Breast epithelium (tissue), 4 donors: Measurements from ENCODE around the gene GNG8. TPM values are rescaled to one million over a fixed set of nuclear protein-coding genes. Genes with fewer than 3 reads are reported as not detected.

Experiments
- DNase-seq, 2 donors: peaks; one replicate each; pipeline ENCODE4 v3.0.0-alpha.2; 2019; ENCODE audit warnings: low spot score in 2 of 2
- H3K27ac ChIP-seq, 2 donors: fragments of 200-600 bp; sonication (generic) in 1 of 2; one replicate each; pipeline ENCODE4 v1.5.1; 2016 to 2019; ENCODE audit warnings: mild to moderate bottlenecking in 1 of 2
- H3K27me3 ChIP-seq, 2 donors: fragments of 200-600 bp; sonication (generic) in 1 of 2; one replicate each; pipeline versions ENCODE4 v1.5.1 to v1.6.0; 2017 to 2019; ENCODE audit warnings: control low read depth in 1 of 2, mild to moderate bottlenecking in 1 of 2
- H3K36me3 ChIP-seq: fragments of 200-600 bp; one replicate; pipeline ENCODE4 v1.5.1; 2019
- H3K4me1 ChIP-seq, 2 donors: fragments of 200-600 bp; sonication (generic); one replicate each; pipeline ENCODE4 v1.5.1; 2016 to 2019; ENCODE audit warnings: control low read depth in 1 of 2
- H3K4me3 ChIP-seq, 3 donors: fragments of 200-600 bp; sonication (generic); 1 replicate in 2 of 3; 2 replicates in 1 of 3; pipeline ENCODE4 v1.5.1; 2016 to 2019; ENCODE audit warnings: mild to moderate bottlenecking in 3 of 3, moderate library complexity in 2 of 3
- H3K9me3 ChIP-seq, 2 donors: fragments of 200-600 bp; sonication (generic) in 1 of 2; one replicate each; pipeline ENCODE4 v1.5.1; 2016 to 2019; ENCODE audit warnings: control low read depth in 1 of 2
- POLR2A ChIP-seq: fragments of 450-650 bp; IDR thresholded peaks from one replicate; pipeline ENCODE4 v1.6.1; 2016; ENCODE audit warnings: antibody characterized with exemption, mild to moderate bottlenecking, moderate library complexity
- POLR2AphosphoS5 ChIP-seq, 3 donors: sonication (generic); formaldehyde crosslinking; IDR thresholded peaks; one replicate each; pipeline ENCODE4 v1.6.1; 2017; ENCODE audit warnings: antibody characterized with exemption in 3 of 3
- intact Hi-C: fragments of 100-400 bp; cut with DNase I; formaldehyde crosslinking; loops from one replicate; pipeline ENCODE4 v1.15.1; 2023; ENCODE audit warnings: low total_unique reads
- total RNA-seq, 3 donors: library from RNA; depleted of rRNA; stranded (reverse); fragments of >200 nt; gene quantifications; one replicate each; pipeline ENCODE4 v1.1.0, GENCODE V29; 2016
- TF ChIP-seq, protein P1 (sequence below), 3 donors: fragments of 450-650 bp; IDR thresholded peaks; one replicate each; pipeline ENCODE4 v1.5.1; 2016 to 2017; ENCODE audit warnings: antibody characterized with exemption in 3 of 3, mild to moderate bottlenecking in 3 of 3, moderate library complexity in 3 of 3

GNG8 gene
- total RNA-seq, 3 donors from 2014 or later, result not detected

DNA sequence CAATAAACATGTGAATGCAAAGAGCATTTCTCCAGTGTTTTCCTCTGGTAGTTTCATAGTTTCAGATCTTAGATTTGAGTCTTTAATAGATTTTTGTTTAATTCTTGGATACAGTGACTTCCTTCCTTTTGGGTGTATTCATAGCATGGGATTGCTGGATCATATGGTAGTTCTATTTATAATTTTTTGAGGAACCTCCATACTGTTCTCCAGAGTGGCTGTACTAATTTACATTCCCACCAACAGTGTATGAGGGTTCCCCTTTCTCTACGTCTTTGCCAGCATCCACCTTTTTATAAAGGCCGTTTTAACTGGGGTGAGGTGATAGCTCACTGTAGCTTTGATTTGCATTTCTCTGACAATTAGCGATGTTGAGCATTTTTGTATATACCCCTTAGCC lies 44.1 kb downstream of the GNG8 start:
- Histone ChIP-seq H3K9me3 (no peaks in the 10 kb centered on the region), H3K27ac (no peak overlapping the region), H3K4me3 (no peak overlapping the region), H3K36me3 (no peaks in the 10 kb centered on the region), H3K4me1 (no peaks in the 10 kb centered on the region), H3K27me3 (no peaks in the 10 kb centered on the region)
- TF ChIP-seq, protein P1, sequence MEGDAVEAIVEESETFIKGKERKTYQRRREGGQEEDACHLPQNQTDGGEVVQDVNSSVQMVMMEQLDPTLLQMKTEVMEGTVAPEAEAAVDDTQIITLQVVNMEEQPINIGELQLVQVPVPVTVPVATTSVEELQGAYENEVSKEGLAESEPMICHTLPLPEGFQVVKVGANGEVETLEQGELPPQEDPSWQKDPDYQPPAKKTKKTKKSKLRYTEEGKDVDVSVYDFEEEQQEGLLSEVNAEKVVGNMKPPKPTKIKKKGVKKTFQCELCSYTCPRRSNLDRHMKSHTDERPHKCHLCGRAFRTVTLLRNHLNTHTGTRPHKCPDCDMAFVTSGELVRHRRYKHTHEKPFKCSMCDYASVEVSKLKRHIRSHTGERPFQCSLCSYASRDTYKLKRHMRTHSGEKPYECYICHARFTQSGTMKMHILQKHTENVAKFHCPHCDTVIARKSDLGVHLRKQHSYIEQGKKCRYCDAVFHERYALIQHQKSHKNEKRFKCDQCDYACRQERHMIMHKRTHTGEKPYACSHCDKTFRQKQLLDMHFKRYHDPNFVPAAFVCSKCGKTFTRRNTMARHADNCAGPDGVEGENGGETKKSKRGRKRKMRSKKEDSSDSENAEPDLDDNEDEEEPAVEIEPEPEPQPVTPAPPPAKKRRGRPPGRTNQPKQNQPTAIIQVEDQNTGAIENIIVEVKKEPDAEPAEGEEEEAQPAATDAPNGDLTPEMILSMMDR (IDR thresholded peaks at IDR 0.05), result no peak
- TF ChIP-seq POLR2A, result no peak
- no peak for TF ChIP-seq POLR2AphosphoS5 (IDR thresholded peaks at IDR 0.05)
- DNase-seq, result no peak
- intact Hi-C loops, result no loop called here

DNA sequence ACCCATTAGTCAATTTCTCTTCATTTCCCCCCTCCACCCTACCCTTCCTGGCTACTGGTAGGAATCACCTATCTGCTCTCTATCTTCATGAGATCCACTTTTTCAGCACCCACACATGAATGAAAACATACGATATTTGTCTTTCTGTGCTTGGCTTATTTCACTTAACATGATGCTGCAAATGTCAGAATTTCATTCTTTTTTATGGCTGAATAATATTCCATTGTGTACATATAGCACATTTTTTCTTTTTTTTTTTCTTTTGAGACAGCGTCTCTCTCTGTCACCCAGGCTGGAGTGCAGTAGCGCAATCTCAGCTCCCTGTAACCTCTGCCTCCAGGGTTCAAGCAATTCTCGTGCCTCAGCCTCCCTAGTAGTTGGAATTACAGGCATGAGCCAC lies 44.7 kb downstream of the GNG8 start:
- Histone ChIP-seq H3K4me1 (no peaks in the 10 kb centered on the region), H3K4me3 (no peak overlapping the region), H3K27me3 (no peaks in the 10 kb centered on the region), H3K36me3 (no peaks in the 10 kb centered on the region), H3K9me3 (no peaks in the 10 kb centered on the region), H3K27ac (no peak overlapping the region)
- TF ChIP-seq, protein P1 (IDR thresholded peaks at IDR 0.05), result no peak
- TF ChIP-seq POLR2AphosphoS5 (IDR thresholded peaks at IDR 0.05), result no peak
- TF ChIP-seq POLR2A, result no peak
- no peak for DNase-seq
- intact Hi-C loops, result no loop called here

GRCh38 chr19:46587861-46588260 lies 48.1 kb downstream of the GNG8 start:
- Histone ChIP-seq H3K27ac (no peak overlapping the region), H3K9me3 (no peaks in the 10 kb centered on the region), H3K4me1 (no peaks in the 10 kb centered on the region), H3K27me3 (no peaks in the 10 kb centered on the region), H3K4me3 (no peak overlapping the region), H3K36me3 (no peaks in the 10 kb centered on the region)
- TF ChIP-seq, protein P1 (IDR thresholded peaks at IDR 0.05), result no peak
- TF ChIP-seq POLR2A, result no peak
- no peak for TF ChIP-seq POLR2AphosphoS5 (IDR thresholded peaks at IDR 0.05)
- no peak for DNase-seq
- intact Hi-C loops, result no loop called here

- Histone ChIP-seq H3K4me1 (no peaks in the 10 kb centered on the region), H3K27me3 (no peaks in the 10 kb centered on the region), H3K27ac (no peak overlapping the region), H3K9me3 (no peaks in the 10 kb centered on the region), H3K4me3 (no peak overlapping the region), H3K36me3 (no peaks in the 10 kb centered on the region)
- DNase-seq, result no peak
- intact Hi-C loops, result no loop called here
- no peak for TF ChIP-seq POLR2AphosphoS5 (IDR thresholded peaks at IDR 0.05)
- no peak for TF ChIP-seq POLR2A
- TF ChIP-seq, protein P1 (IDR thresholded peaks at IDR 0.05), result no peak
Observed at GRCh38 chr19:46586294-46586693, 49.7 kb downstream of the GNG8 start.

- H3K4me3 ChIP-seq, result no peak overlapping the region
- TF ChIP-seq POLR2AphosphoS5 (IDR thresholded peaks at IDR 0.05) (no peak), POLR2A (no peak)
- TF ChIP-seq, protein P1 (IDR thresholded peaks at IDR 0.05), result no peak
Observed at GRCh38 chr19:46585539-46585938, 50.5 kb downstream of the GNG8 start.

More at GRCh38 chr19:46585539-46585938, 50.5 kb downstream of the GNG8 start:
- Histone ChIP-seq H3K4me1 (no peaks in the 10 kb centered on the region), H3K36me3 (no peaks in the 10 kb centered on the region), H3K27me3 (no peaks in the 10 kb centered on the region), H3K27ac (no peak overlapping the region), H3K9me3 (no peaks in the 10 kb centered on the region)
- no peak for DNase-seq
- intact Hi-C loops, result no loop called here

Other genes starting within 250 kb of the GNG8 start
- gene CCDC8, start 222.6 kb downstream of the GNG8 start, total RNA-seq, result 10 to 100 TPM in 2 of 3 donors, 1 to 10 TPM in 1; 2.2 to 29.7 (median 16.4) TPM
- under 1 TPM in 2 of 3 donors, not detected in 1; 0.59 to 0.98 TPM for gene PNMA8C, start 207.3 kb downstream of the GNG8 start, total RNA-seq
- 1 to 10 TPM in 2 of 3 donors, under 1 TPM in 1; 0.80 to 8.8 (median 2.3) TPM for gene PNMA8A, start 164.6 kb downstream of the GNG8 start, total RNA-seq
- gene PNMA8B, start 140.3 kb downstream of the GNG8 start, total RNA-seq, result 1 to 10 TPM; 1.6 to 4.2 (median 2.2) TPM
- 100 to 1,000 TPM in 1 of 3 donors, 10 to 100 TPM in 2; 85.9 to 129 (median 86.6) TPM for gene CALM3, start 34.9 kb downstream of the GNG8 start, total RNA-seq
- 1 to 10 TPM in 2 of 3 donors, under 1 TPM in 1; 0.29 to 6.9 (median 1.3) TPM for gene PTGIR, start 11.1 kb downstream of the GNG8 start, total RNA-seq
- gene DACT3, start 25.0 kb upstream of the GNG8 start, total RNA-seq, result 1 to 10 TPM in 2 of 3 donors, under 1 TPM in 1; 0.48 to 3.9 (median 1.9) TPM
- 10 to 100 TPM; 13.1 to 36.7 (median 25.5) TPM for gene PRKD2, start 80.9 kb upstream of the GNG8 start, total RNA-seq
- gene FKRP, start 109.9 kb upstream of the GNG8 start, total RNA-seq, result 10 to 100 TPM; 11.4 to 23.1 (median 12.1) TPM
- 10 to 100 TPM; 45.0 to 57.0 (median 53.7) TPM for gene STRN4, start 110.2 kb upstream of the GNG8 start, total RNA-seq
- gene SLC1A5, start 152.4 kb upstream of the GNG8 start, total RNA-seq, result 100 to 1,000 TPM; 121 to 146 (median 121) TPM
- 100 to 1,000 TPM in 2 of 3 donors, 10 to 100 TPM in 1; 63.1 to 108 (median 101) TPM for gene AP2S1, start 214.6 kb upstream of the GNG8 start, total RNA-seq
- 10 to 100 TPM; 44.8 to 61.9 (median 60.3) TPM for gene ARHGAP35, start 224.8 kb upstream of the GNG8 start, total RNA-seq